ENCODE data around the gene RNASE3.

DNA sequence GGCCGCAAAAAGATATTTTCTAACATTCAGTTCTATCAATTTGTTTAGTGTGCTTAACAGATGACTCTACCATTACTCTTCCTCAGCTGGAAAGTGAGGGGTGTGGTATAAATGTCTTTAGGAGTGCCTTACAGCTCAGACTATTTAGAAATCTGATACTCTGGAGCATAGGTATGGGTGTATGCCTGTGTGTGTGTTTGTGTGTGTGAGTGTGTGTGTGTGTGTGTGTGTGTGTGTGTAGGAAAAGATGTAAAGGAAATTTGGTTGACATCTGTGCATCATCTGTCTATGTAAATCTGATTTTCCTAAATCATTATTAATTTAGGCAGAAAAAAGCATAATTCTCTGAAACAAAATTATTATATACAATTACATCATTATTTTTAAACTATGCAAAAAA, 16.0 kb downstream of the RNASE3 start:
- TF ChIP-seq, protein P1, sequence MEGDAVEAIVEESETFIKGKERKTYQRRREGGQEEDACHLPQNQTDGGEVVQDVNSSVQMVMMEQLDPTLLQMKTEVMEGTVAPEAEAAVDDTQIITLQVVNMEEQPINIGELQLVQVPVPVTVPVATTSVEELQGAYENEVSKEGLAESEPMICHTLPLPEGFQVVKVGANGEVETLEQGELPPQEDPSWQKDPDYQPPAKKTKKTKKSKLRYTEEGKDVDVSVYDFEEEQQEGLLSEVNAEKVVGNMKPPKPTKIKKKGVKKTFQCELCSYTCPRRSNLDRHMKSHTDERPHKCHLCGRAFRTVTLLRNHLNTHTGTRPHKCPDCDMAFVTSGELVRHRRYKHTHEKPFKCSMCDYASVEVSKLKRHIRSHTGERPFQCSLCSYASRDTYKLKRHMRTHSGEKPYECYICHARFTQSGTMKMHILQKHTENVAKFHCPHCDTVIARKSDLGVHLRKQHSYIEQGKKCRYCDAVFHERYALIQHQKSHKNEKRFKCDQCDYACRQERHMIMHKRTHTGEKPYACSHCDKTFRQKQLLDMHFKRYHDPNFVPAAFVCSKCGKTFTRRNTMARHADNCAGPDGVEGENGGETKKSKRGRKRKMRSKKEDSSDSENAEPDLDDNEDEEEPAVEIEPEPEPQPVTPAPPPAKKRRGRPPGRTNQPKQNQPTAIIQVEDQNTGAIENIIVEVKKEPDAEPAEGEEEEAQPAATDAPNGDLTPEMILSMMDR (conservative IDR thresholded peaks at IDR 0.05; ENCODE audit: low read depth, low read length), result no peak
- no peak for TF ChIP-seq EZH2 (IDR thresholded peaks at IDR 0.05; ENCODE audit: low read length, unreplicated experiment)

Measured in PC-3 (cell line).